Kasumi-1 (cell line): ENCODE results near the gene DCUN1D1.

ENCODE experiments used
- DNase-seq, 2 experiments: peaks; one replicate each; lab custom pipeline; 2025; lab: John Stamatoyannopoulos, UW

DCUN1D1 gene

DNA sequence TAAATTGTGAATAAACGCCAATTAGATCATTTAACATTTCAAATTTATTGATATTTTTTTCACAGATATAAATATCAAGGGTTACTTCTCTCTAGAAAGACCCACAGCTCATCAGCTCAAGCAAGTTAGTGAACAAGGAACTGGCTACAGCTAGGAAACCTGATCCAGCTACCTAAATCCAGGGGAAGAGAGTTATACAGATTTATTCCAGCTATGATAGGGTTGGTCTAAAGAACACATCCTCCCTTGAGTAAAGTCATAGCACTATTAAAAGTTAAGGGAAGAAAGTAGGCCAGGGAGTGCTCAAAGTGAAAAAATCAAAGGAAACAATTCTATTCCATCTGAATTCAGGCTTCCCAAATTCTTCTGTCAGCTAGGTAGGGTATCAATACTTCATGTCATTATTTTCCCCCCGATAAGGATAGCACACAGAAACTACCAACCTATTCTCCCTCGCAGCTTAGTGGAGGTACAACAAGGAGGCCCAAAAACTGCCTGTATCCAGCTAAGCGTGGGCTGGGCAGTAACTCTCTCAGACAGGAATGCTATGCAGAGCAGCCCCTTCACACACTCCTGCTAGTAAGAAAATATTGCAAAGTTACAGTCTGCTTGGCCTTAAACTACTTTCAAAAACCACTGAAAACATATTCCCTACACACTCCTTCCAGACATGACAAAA is 44.0 kb downstream of the DCUN1D1 start:
- DNase-seq: no peak

DNA sequence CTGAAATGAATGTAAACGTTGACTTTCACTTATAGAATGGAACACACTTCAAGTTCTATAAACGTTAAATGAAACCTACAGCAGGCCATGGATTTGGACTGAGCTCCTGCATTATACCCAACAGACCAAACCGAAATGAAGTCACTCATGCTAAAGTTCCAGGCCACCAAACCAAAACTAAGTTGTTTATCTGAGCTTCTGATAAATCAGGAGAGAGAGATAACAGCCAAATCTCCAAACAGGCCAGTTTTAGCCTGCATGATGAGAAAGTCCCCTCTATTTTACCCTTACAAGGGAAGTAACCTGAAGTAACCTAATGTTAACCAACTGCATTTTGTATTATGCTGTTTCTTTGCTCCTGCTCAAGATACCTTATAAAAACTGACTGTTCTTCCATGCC is 44.5 kb downstream of the DCUN1D1 start:
- DNase-seq: no peak

DNA sequence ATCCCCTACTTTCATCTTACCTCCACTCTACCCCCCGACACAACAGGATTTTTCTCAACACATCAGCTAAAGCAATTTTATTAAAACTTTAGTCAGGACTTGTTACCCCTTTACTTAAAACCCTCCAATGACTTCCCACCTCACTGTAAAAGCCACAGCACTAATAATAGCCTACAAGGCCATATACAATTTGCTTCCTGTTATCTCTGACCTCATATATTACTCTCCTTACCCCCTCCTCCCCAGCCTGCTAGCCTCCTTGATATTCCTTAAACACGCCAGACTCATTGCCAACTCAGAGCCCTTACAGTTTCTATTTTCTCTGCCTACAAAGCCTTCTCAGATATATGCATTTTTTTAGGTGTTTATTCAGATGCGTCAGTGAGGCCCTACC is 54.4 kb downstream of the DCUN1D1 start:
- DNase-seq: peak in 1 of 2 experiments; percentile 7

DNA sequence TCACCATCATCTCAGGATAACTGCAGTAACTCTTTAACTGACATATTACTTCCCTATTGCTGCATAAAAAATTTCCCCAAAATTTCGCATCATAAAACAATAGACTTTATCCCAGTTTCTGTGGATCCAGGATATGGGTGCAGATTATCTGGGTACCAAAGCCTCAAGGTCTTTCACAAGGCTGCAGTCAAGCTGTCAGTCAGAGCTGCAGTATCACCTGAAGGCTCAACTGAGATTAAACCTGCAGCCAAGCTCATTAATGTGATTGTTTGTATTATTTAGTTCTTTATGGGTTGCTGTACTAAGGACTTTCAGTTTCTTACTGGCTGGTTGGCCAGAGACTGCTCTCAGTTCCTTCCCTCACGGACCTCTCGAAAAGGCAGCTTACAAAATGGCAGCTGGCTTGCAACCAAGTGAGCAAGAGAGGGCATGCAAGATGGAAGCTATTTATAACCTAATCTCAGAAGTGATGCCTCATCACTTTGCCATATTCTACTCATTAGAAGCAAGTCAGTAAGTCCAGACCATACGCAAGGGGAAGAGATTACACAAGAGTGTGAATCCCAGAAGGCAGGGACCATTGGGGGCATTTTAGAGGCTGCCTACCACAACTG is 54.9 kb downstream of the DCUN1D1 start:
- no peak for DNase-seq

DNA sequence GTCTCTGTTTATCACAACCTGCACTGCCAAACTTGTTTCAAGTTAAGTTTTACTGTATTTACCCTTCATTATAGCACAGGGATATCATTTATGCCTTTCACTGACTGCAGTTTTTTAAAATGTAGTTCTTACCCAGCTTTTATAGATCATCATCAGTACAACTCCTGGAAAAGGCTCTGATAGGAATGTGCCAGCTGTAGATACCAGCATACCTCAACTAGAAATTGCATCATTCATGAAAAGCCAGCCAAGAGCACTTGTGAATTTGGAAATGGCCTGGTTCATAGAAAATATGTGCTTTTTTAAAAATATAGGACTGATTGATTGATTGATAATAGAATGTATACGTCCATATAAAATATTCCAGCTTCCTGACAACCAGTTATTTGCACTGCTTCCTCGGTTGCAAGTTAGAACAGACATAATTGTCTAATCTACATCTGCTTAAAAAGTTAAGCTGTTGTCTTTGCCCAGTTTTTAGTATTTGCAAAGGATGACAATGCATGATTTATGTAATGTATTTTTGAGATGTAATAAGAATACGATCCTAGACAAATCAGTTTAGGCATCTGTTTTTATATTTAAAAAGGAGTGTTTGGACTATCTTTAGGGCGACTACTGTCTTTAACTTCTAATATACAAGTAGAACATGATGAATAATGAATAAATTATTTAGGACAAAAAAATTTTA is 58.5 kb downstream of the DCUN1D1 start:
- DNase-seq: no peak

DNA sequence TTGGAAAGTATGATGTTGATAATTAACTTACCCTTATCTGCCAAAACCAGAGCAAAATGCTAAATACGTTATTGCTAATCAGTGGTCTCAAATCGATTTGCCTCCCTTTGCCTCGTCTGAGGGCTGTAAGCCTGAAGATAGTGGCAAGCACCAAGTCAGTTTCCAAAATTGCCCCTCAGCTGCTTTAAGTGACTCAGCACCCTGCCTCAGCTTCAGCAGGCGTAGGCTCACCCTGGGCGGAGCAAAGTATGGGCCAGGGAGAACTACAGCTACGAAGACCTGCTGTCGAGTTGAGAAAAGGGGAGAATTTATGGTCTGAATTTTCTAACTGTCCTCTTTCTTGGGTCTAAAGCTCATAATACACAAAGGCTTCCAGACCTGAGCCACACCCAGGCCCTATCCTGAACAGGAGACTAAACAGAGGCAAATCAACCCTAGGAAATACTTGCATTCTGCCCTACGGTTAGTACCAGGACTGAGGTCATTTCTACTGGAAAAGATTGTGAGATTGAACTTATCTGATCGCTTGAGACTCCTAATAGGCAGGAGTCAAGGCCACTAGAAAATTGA is 59.7 kb downstream of the DCUN1D1 start:
- DNase-seq: no peak

DNA sequence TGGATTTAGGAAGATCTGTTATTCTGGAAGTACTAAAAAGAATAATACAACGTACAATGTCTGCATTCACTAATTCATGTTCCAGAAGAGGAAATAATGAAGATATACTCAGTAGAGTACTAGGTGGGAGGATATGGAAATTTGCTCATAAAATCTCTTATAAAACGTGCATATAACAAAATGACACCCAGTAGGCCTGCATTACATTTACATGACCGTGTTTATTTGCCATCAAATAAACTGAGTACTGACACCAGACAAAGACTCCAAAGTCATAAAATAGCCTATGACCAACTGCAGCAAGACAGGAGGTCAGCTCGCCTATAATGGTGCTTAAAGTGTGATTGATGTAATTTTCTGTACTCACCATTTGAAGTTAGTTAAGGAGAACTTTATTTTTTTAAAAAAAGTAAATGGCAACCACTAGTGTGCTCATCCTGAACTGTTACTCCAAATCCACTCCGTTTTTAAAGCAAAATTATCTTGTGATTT is 60.4 kb downstream of the DCUN1D1 start:
- DNase-seq: no peak

DNA sequence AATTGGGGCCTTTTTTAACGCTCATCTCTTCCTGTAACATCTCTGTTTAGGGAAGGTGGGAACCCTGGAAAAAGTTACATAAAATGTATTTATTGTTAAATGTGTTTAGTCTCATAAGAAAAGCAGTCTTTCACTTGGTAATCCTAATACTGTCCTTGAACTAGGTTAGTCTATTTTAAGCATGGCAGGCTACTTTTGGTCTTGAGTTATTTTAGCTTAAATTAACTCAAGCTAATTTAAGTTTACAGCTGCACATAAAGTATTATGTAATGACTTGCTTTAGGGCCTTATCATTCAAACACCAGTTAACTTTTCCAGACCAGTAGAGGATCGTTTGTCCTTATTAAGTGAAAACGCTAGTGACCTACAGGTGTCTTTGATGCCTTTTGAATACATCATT is 63.2 kb downstream of the DCUN1D1 start:
- DNase-seq: no peak

DNA sequence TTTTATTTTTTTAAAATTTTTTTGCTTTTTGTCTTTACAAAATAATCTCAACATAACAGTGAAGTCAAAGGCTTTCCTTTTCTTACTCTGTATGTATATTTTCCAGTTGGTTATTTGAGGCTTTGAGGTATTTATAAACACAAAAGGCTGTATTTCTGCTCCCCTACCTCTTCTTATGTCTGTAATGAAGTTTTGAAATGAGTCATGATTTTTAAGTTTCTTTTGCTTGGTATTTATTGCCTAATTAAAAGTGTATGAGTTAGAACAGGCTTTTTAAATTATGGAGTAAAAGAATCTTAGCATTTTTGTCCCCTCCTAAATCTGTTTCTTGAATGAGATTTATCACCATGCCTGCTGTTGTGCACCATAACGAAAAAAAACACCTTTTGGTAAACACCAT is 66.0 kb downstream of the DCUN1D1 start:
- DNase-seq: no peak

DNA sequence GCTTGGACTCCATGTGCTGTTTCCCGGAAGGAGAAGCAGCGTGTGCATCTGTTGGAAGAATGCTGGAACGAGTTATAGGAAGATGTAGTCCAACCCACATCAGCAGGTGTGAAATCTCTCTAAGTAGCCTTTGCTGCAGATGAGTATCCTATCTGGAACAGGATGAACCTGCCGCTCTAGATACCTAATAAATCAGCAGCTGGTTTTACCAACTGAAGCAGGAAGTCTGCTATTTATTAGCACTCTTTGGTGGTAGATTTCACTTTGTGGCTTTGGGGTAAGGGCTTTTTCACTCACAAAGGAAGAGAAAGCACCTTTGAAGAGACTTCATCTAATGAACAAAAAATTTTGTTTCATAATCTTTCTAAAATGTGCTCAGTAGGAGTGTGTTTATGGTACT is 66.4 kb downstream of the DCUN1D1 start:
- no peak for DNase-seq

DNA sequence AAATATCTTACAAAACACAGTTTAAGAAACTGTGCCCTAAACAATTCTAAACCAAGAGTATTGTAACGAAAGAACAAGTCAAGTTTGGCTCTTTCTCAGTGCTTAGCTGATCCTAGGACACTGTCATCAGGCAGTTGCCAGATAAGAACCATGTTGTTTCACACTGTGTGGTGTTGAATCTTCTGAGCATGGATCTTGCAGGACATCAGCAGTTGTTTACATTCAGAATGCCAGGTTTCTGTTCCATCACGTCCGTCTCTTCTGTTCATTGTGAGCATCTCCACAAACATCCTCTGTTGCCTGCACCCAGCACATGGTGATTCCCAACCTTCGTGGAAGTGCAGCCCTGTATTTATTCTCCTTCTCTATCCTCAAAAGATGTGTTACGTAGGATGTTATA is 67.9 kb downstream of the DCUN1D1 start:
- DNase-seq: no peak

DNA sequence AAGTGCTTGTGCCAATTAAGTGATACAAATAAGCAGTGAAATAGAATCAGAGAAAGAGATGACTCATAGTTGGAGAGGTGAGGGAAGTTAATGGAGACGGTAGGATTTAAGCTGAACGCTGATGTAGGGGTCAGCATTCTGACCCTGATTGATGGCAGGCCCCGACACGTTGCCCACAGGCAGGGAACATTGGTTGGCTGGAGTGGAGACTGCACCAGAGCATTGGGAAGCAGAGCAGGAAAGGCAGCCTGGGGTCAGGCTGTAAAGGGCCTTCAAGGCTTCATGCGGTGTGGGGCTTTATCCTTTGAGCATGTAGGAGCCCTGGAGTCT is 68.6 kb downstream of the DCUN1D1 start:
- DNase-seq: no peak

DNA sequence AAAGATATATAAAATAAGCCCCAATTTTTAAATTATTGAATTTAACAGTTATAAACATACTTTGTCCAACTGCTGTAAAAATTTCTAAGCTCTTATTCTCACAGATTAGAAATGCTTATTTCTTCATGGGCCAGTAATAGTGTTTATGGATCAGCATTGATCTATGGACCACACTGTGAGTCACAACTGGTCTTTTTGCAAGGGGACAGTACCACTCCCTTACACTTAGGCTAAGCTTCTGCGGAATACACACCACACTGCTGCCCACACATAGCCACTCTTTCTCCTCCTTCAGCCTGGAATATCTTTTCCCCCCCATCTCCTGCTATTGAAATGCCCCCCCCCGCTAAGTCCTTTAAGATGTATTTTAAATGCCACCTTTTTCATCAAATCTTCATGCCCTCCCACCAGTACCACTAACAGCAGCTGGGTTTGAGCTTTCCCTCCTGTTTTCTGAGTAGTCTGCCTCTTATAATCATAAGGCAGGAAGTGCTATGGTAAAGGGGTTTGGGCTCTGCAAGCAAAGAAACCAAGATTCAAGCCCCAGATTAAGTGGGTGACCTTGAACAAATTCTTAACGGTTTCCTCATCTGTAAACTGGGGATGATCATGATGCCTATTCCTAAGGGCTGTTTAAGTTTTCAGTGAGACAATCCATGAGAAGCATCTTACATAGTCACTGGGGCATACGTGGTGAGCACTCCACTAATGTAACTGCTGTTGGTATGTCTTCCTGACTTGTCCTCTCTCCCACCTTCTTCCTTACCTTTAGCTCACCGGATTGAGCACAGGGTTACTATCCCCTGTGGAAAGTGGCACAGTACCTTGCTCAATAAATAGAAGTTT is 69.2 kb downstream of the DCUN1D1 start:
- no peak for DNase-seq

DNA sequence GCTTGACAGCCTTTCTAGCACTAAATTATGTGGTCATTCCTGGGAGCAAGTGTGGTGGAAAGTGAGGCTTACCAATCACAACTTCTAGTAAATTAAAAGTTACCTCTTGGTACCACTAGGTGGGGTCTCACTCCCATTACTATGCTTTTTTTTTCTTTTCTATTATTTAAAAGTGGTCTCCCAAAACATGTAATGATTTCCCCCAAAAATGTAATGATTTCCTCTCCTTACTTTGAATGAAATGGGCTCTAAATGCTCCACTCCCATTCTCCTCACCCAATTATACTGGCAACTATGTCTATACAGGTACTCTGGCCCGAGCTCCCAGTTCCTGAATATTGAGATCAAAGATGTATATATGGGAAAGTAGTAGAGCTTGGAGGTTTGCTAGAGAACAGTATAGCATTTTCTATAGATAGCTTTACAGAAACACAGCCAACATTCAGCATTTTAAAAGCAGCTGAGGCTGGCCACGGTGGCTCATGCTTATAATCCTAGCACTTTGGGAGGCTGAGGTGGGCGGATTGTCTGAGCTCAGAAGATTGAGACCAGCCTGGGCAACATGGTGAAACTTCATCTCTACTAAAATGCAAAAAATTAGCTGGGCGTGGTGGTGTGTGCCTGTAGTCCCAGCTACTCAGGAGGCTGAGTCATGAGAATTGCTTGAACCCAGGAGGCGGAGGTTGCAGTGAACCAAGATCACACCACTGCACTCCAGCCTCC is 70.9 kb downstream of the DCUN1D1 start:
- peak; percentile 35 to 64 for DNase-seq

DNA sequence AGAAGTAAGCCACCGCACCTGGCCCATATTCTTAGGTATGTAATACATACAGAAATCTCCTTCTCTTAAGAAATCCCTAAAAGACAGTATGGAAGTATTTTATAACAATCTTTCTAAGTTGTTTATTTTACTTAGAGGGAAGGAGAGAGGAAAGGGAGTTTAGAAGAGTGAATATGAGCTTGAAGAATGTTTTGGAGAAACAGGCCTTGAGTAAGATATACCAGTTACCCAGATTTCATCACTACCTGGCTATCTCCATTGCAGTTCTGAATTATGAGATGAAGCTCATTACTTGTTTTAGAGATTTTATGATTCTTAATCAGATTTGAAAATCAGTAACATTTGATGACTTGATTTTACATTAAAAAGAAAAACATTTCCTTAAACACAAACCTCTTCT is 71.9 kb downstream of the DCUN1D1 start:
- DNase-seq: no peak

DNA sequence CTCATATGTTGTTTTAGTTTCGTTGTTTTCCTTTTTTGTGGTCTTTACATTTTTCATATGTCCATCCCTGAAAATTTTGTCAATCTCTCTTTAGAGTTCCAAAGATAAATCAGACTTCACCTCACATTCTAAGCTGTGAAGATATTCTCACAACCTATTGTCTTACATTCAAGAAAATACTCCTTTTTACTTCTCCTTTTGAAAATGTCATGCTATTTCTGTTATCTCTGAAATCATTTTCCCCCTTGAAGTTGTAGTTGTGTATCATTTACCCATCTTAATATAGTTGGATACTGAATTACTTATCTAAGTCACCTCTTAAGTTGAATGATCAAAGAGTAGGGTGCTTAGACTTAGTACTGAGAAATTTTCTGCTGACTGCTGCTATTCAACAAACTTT is 74.3 kb downstream of the DCUN1D1 start:
- DNase-seq: no peak

DNA sequence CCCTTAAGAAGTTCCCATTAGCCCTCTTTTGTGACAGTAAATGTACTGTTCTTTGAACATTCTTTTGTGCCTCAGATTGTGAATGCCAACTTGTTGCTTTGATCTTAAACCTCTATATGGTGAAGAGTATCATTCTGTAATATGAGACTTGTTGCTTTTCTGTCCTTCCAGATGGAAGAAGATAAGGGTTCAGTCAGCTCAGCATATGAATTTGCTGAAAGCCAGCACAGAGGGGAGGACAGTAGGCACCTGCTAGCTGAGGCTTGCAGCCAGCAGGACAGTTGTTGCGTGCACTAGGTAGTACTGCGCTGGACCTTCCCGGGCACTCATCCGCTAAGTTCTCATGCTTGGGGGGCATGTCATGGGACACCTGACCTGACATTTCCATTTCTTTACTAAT is 74.7 kb downstream of the DCUN1D1 start:
- DNase-seq: no peak

DNA sequence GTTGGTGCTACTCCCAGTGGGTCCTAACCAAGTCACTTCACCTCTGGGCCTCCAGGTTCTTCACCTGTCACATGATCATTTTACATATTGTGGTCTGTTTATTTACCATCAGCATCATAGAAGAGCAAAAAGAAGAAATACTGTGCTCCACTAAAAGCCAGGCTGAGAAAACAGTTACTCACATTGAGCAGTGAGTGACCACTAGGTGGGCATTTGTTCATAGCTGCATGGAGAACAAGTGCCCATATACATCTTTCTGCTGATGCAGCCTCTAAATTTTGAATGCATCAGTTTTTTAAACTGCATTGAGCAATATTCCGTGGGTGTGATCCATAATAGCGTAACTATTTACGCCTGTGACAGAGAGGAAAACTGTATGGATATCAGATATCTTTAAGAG is 76.2 kb downstream of the DCUN1D1 start:
- no peak for DNase-seq

DNA sequence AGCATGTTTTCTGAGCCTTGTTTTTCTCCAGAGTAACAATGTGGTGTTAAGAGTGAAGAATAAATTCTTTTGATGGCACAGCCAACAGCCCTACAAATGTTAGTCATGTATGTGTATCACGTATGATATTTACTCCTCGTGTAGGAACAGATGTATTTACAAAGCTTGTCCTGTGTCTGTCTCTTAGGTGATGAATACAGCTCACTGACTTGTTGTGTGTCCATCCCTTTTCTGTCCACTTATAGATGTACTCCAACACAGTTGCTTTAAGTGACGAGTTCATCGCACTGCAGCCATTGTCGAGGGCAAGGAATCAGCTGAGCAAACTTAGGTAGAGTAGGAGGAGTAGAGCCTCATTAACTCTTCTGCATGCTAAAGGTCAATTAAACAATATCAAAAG is 78.1 kb downstream of the DCUN1D1 start:
- no peak for DNase-seq

DNA sequence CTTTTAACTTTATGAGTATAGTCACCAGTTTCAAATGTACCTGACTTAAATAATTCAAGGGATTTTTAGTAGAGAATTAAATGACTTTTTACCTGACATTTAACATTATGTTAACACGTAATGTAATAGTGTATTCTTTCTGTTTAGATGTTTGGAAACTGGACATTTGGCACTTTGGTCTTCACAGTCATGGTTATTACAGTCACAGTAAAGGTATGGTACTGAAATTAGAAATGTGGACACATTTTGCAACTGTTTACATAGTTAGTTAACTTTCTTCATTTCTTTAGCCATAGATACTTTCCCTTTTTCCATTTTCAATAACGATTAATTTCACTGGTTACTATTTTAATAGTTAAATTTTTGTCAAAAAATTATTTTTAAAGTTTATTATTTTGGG is 83.8 kb downstream of the DCUN1D1 start:
- no peak for DNase-seq

DNA sequence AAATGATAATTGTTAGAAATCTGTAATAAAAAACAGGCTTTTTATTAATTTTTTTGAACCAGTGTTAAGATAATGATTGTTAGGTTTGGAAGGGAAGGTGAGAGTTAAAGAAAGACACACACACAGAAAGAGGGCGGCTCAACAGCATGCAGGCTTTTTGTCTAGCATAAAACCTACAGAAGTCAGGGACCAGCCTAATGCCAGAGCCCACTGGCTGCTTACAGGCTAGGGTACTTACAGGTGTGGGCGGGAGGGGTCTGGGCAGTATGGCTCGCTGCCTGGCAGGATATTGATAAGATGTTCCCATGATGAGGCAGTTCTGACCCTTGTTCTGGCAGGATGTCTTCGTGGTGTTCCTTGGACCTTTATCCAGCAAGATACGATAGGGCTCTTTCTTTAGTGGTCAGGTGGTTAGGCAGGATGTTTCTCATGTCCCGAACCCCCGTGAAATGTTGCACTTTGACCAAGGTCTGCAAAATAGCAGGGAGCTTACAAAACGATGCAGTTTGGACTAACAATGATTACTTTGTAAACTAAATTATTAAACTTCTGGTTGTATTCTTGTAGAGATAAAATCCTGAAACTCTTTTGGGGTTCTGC is 84.7 kb downstream of the DCUN1D1 start:
- no peak for DNase-seq
